SW 1271 (cell line): ENCODE measurements around the gene UBXN1.
"Not testable (repeated sequence)": the region's sequence is repeated elsewhere in the genome, so short reads cannot be mapped to it uniquely, and the experiment has no call there.

Experiments
- DNase-seq, 2 experiments: peaks; one replicate each; lab custom pipeline; 2025; lab: John Stamatoyannopoulos, UW

UBXN1 gene

GRCh38 chr11:62671608-62672389, 7.1 kb downstream of the UBXN1 start, which contains the start of the genes LBHD1 and UQCC3:
LBHD1 (minus strand) TSS chr11:62672267; CDS start chr11:62670031, 2,236 bp downstream.
UQCC3 (plus strand) TSS chr11:62671673; CDS start chr11:62671746, 73 bp downstream.
- peak; percentile 70 to 88 for DNase-seq

GRCh38 chr11:62671236-62671607, 7.7 kb downstream of the UBXN1 start:
- DNase-seq = peak in 1 of 2 experiments; percentile 72

- no peak for DNase-seq
These were observed 9.3 kb downstream of the UBXN1 start for GRCh38 chr11:62669420-62670161.

- no peak for DNase-seq
These were observed 11.4 kb downstream of the UBXN1 start for GRCh38 chr11:62667460-62667859.

GRCh38 chr11:62666259-62666926, 12.5 kb downstream of the UBXN1 start:
- DNase-seq = no peak

- peak in 1 of 2 experiments; percentile 72 for DNase-seq
These were observed 13.1 kb downstream of the UBXN1 start for GRCh38 chr11:62665599-62666258.

- peak; percentile 71 to 88 for DNase-seq
These were observed 13.7 kb downstream of the UBXN1 start, which contains the start of the genes C11orf98 and CSKMT for GRCh38 chr11:62665075-62665598. C11orf98 (minus strand) TSS chr11:62665210; CDS start chr11:62665169, 41 bp downstream. CSKMT (plus strand) TSS chr11:62665312; CDS start chr11:62665880, 568 bp downstream.

GRCh38 chr11:62664405-62665074, 14.3 kb downstream of the UBXN1 start:
- DNase-seq = peak in 1 of 2 experiments; percentile 76

GRCh38 chr11:62656796-62657429, 22.0 kb downstream of the UBXN1 start:
- no peak for DNase-seq

- no peak for DNase-seq
These were observed 24.6 kb downstream of the UBXN1 start for GRCh38 chr11:62654297-62654696.

- no peak for DNase-seq
These were observed 26.5 kb downstream of the UBXN1 start for GRCh38 chr11:62652161-62653006.

- not testable (repeated sequence) for DNase-seq
These were observed 28.6 kb downstream of the UBXN1 start for GRCh38 chr11:62650283-62650682.

GRCh38 chr11:62649486-62649885, 29.4 kb downstream of the UBXN1 start:
- no peak for DNase-seq

GRCh38 chr11:62648967-62649364, 29.9 kb downstream of the UBXN1 start:
- DNase-seq = no peak

GRCh38 chr11:62648185-62648966, 30.5 kb downstream of the UBXN1 start:
- DNase-seq = no peak

- no peak for DNase-seq
These were observed 31.3 kb downstream of the UBXN1 start for GRCh38 chr11:62647609-62648005.

- DNase-seq = no peak
These were observed 31.9 kb downstream of the UBXN1 start for GRCh38 chr11:62646825-62647608.
